Measurements from ENCODE around the gene PRDM16.

DNA sequence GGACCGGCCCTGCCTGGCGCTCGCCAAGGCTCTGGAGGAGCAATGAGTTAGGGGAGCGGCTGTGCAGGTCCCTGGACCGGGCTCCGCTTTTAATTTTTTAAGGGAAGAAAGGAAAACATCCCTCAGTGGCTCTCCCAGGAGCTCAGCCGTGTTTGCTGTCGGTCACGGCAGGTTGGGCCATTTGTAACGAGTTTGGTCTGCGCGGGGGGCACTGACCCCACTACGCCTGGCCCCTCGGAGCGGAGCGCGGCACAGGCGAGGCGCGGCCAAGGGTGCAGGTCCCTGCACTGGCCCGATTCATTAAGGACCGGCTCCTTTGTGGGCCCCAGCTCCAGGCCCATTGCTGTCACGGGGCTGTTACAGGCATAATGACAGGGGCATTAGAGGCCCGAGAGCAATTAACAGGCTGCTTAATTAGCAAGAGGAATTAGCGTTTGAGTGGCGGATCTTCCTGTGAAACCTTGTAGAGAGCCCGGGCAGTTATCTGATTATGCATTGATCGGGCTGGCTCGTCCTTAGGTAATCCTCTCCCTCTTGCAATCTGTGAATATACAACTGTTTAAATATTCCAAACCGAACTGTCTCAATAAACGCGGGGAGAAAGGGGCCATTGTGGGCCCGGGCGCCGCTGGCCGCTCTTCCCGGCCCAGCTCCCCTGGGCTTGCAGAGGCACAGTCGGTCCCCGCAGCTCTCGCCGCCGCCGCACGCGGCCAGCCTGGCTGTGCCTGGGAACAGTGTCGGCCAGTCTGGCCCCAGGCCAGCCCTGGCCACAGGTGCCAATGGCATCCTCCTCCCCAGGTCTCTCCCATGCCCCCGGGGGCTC is 56.8 kb downstream of the PRDM16 start:
- TF ChIP-seq, protein P1, sequence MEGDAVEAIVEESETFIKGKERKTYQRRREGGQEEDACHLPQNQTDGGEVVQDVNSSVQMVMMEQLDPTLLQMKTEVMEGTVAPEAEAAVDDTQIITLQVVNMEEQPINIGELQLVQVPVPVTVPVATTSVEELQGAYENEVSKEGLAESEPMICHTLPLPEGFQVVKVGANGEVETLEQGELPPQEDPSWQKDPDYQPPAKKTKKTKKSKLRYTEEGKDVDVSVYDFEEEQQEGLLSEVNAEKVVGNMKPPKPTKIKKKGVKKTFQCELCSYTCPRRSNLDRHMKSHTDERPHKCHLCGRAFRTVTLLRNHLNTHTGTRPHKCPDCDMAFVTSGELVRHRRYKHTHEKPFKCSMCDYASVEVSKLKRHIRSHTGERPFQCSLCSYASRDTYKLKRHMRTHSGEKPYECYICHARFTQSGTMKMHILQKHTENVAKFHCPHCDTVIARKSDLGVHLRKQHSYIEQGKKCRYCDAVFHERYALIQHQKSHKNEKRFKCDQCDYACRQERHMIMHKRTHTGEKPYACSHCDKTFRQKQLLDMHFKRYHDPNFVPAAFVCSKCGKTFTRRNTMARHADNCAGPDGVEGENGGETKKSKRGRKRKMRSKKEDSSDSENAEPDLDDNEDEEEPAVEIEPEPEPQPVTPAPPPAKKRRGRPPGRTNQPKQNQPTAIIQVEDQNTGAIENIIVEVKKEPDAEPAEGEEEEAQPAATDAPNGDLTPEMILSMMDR (optimal IDR thresholded peaks at IDR 0.05 in 1 of 3, IDR thresholded peaks at IDR 0.05 in 1 of 3, conservative IDR thresholded peaks at IDR 0.05 in 1 of 3; ENCODE audit: extremely low read depth in 1 of 3, insufficient read depth in 2 of 3, low read length in 3 of 3), result no peak
- no peak for TF ChIP-seq EZH2 (IDR thresholded peaks at IDR 0.05; ENCODE audit: low read length)
